Vagina (tissue), 2 donors: ENCODE measurements around the gene DOK3.

Experiments
- POLR2A ChIP-seq, 2 donors: fragments of 450-650 bp; IDR thresholded peaks; one replicate each; pipeline ENCODE4 v1.6.1; 2017; ENCODE audit warnings: antibody characterized with exemption in 2 of 2, mild to moderate bottlenecking in 2 of 2, moderate library complexity in 2 of 2
- POLR2AphosphoS5 ChIP-seq, 2 donors: sonication (generic); formaldehyde crosslinking; IDR thresholded peaks; one replicate each; pipeline ENCODE4 v1.9.0; 2017; ENCODE audit warnings: antibody characterized with exemption in 2 of 2, mild to moderate bottlenecking in 2 of 2, low read depth in 1 of 2; ENCODE audit not compliant: insufficient read depth in 1 of 2
- TF ChIP-seq, protein P1 (sequence below), 3 experiments: fragments of 450-650 bp in 2 of 3; fragments of 200-600 bp in 1 of 3; sonication (generic) in 1 of 3; IDR thresholded peaks; one replicate each; pipeline ENCODE4 v1.5.1; 2017 to 2019; ENCODE audit warnings: antibody characterized with exemption in 3 of 3, mild to moderate bottlenecking in 2 of 3, moderate library complexity in 2 of 3

DNA sequence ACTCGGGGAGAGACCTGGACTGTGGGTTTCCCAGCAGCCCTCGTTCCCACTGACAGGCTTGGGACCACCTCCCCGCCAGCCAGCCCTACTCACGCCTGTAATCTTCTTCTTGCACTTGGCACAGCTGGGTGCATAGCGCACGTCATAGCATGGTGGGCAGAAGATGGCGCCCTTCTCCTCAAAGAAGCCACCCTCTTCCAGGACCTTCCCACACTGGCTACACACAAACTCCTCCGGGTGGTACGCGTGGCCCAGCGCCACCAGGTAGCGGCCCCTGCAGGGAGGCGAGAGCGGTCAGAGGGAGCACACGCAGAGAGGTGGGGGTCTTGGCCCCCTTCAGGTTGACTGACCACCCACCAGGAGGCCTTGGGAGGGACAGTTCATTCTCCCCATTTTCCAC is 21.7 kb downstream of the DOK3 start:
- TF ChIP-seq, protein P1, sequence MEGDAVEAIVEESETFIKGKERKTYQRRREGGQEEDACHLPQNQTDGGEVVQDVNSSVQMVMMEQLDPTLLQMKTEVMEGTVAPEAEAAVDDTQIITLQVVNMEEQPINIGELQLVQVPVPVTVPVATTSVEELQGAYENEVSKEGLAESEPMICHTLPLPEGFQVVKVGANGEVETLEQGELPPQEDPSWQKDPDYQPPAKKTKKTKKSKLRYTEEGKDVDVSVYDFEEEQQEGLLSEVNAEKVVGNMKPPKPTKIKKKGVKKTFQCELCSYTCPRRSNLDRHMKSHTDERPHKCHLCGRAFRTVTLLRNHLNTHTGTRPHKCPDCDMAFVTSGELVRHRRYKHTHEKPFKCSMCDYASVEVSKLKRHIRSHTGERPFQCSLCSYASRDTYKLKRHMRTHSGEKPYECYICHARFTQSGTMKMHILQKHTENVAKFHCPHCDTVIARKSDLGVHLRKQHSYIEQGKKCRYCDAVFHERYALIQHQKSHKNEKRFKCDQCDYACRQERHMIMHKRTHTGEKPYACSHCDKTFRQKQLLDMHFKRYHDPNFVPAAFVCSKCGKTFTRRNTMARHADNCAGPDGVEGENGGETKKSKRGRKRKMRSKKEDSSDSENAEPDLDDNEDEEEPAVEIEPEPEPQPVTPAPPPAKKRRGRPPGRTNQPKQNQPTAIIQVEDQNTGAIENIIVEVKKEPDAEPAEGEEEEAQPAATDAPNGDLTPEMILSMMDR (IDR thresholded peaks at IDR 0.05) = no peak
- TF ChIP-seq POLR2AphosphoS5 (IDR thresholded peaks at IDR 0.05; ENCODE audit: insufficient read depth in 1 of 2, low read depth in 1 of 2) (no peak), POLR2A (IDR thresholded peaks at IDR 0.05) (no peak)
